GM21576 (cell line): ENCODE measurements around the gene IL17RE.
"Not testable (repeated sequence)": the region's sequence is repeated elsewhere in the genome, so short reads cannot be mapped to it uniquely, and the experiment has no call there.

Source experiments
- ATAC-seq: cut with Tn5 transposase; IDR thresholded peaks from one replicate; pipeline ENCODE4 v1.9.1; 2021; ENCODE audit warnings: mild to moderate bottlenecking, moderate library complexity; ENCODE audit not compliant: unreplicated experiment

The IL17RE gene, protein sequence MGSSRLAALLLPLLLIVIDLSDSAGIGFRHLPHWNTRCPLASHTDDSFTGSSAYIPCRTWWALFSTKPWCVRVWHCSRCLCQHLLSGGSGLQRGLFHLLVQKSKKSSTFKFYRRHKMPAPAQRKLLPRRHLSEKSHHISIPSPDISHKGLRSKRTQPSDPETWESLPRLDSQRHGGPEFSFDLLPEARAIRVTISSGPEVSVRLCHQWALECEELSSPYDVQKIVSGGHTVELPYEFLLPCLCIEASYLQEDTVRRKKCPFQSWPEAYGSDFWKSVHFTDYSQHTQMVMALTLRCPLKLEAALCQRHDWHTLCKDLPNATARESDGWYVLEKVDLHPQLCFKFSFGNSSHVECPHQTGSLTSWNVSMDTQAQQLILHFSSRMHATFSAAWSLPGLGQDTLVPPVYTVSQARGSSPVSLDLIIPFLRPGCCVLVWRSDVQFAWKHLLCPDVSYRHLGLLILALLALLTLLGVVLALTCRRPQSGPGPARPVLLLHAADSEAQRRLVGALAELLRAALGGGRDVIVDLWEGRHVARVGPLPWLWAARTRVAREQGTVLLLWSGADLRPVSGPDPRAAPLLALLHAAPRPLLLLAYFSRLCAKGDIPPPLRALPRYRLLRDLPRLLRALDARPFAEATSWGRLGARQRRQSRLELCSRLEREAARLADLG

DNA sequence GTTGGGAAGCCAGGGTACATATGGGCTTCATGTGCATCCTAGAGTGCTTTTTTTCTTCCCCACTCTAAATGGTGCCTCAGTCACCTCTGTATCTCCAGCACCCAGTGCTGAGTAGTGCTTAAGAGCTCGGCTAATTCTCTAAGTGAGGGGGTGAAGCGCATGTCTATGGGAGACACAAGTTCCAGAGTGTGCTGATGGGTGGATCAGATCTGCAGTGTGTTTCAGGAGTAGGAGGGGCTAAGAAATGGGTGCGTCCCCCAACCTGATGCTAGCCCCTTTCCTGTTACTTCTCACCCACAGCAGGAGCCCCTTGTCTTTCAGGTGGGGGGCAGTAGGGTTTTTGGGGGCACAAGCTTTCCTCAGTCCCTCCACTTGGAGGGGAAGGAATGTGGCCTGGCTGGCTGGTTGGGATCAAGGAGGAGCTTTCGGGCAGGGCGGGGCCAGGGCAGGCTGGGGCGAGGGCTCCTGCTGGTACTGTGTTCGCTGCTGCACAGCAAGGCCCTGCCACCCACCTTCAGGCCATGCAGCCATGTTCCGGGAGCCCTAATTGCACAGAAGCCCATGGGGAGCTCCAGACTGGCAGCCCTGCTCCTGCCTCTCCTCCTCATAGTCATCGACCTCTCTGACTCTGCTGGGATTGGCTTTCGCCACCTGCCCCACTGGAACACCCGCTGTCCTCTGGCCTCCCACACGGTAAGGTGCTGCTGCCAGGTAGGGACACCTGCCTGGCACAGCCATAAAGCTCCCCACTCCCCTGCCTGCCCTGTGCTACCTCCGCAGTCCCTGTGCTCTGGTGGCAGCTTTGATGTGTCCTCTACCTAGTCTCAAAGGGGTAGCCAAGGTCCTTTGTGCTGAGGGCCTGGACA is at the start of gene IL17RE:
TSS of gene IL17RE (plus strand) at position 477 of the 866 bp plus-strand sequence. CDS start at position 562, 85 bp downstream.
- no peak for ATAC-seq

DNA sequence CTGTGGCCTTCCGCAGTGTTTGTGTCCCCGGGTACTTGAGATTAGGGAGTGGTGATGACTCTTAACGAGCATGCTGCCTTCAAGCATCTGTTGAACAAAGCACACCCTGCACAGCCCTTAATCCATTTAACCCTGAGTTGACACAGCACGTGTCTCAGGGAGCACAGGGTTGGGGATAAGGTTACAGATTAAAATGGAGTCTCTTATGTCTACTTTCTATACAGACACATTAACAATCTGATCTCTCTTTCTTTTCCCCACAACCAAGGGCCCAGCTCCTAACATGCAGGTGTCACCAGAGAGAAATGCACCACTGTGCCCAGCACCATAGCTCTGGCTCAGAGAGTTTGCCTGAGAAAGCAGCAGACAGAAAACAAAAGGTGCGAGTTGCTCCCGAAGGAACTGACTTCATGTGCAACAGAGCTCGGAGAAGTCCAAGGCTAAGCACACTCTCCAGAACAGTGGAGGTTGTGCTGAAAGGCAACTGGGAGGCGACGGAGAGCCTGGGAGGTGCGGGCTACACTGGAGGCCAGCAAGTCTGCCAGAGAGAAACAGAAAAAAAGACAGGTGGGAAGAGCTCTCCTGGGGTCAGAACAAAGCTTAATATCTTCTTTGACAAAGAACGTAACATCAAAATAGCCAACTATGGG is 48.2 kb upstream of the IL17RE start:
- ATAC-seq, result not testable (repeated sequence)

DNA sequence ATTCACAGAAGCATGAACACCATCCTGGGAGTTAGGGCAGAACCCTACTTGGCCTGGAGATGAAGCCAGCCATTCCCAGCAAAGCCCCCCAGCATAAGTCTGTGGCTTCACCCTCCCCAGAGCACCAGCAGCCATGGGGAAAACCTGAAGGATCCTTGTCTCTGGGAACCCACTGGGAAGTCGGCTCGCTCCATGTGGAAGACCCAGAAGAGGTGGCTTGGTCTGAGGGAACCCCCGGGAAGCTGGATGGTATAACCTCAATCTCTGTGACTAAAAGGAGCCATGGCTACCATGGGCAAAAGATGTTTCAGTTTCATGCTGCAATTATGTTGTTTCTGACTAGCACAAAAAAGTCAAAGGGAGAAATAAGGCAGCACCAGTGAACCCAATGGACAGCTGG is 47.1 kb upstream of the IL17RE start:
- no peak for ATAC-seq

DNA sequence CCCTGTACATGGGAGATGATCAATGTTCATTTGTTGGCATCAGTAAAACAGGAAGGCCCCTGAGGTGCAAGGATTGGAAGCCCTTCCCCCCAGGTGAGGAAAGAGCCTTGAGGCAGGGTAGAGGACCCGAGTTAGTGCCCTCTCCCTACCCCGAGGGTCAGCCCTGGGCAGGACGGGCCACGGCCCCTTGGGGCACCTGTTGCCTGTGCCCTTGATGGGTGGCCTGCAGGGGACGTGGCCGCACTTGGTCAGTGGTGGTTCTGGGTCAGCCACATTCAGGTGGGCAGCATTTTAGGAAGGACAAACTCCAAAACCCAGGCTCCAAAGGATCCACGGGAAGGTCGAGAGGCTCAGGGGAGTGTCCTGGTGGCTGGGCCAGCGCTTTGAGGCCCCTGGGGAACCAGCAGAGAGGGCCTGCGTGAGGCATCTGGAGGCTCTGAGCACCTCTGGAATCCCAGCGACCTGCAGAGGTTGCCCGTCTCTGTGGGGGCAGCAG is 43.1 kb upstream of the IL17RE start:
- ATAC-seq, result no peak

DNA sequence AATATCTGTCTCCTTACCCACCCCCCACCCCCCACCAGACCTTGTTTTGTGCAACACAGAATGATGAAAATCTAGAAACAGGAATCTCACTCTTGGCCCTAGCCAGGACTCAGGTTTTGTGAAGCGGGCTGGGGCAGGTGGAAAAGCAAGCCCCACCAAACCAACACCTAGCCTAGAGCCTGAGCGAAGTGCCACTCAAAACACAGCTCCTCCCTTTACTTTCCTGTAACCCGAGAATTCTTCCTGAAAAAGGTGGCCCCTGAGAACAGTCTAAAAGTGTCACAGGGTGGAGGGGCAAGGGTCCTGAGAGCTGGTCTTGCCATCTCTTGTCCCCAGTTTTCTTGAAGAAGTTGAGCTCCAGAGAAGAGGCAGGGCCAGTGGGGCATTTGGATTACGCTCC is 41.4 kb upstream of the IL17RE start:
- no peak for ATAC-seq

DNA sequence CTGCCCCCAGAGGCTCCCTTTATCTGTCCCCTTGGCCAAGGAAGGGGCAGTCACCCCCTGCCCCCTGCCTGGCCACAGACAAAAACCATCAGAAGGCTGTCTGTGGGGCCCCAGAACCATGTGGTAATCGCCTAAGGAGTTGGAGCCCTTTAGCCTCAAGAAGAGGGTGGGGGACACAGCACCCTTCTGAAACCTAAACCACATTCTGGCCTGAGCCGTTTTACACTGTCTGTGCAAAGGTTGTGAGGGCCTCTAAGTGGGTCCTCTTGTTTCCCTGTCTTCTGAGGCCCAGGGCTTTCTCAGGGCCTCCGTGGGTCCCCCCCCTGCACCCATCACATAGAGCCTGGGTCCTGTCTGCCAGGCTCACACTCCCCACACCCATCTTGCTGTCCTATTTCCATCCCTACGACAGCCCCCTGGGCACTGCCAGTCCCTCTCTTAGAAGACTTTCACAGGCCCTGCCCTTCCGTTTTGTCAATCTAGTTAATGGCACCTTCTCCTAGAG is 41.0 kb upstream of the IL17RE start:
- ATAC-seq, result no peak

DNA sequence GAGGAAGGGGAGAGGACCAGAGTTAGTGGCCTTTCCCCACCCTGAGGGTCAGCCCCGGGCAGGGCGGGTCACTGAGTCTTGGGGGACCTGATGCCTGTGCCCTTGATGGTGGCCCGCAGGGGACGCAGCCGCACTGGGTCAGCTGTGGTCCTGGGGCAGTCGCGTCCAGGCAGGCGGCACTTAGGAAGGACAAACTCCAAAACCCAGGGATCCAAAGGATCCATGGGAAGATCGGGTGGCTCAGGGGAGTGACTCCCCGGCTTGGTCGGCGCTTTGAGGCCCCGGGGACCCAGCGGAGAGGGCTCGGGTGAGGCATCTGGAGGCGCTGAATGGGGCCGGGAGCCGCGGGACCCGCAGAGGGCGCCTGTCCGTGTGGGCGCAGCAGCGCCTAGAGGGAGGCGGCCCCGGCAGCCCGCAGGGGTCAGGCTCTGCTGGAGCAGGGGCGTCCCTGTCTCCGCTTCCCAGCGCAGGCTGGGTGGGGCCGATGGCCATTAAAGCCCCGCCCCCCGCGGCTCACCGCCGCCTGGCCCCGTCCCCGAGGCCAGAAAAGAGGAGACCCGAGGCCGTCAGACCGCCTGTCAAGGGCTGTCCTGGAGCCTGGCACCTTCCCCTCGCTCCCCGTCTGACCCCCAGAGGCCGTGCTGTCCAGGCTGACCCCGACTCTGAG is 40.1 kb upstream of the IL17RE start:
- ATAC-seq, result no peak

DNA sequence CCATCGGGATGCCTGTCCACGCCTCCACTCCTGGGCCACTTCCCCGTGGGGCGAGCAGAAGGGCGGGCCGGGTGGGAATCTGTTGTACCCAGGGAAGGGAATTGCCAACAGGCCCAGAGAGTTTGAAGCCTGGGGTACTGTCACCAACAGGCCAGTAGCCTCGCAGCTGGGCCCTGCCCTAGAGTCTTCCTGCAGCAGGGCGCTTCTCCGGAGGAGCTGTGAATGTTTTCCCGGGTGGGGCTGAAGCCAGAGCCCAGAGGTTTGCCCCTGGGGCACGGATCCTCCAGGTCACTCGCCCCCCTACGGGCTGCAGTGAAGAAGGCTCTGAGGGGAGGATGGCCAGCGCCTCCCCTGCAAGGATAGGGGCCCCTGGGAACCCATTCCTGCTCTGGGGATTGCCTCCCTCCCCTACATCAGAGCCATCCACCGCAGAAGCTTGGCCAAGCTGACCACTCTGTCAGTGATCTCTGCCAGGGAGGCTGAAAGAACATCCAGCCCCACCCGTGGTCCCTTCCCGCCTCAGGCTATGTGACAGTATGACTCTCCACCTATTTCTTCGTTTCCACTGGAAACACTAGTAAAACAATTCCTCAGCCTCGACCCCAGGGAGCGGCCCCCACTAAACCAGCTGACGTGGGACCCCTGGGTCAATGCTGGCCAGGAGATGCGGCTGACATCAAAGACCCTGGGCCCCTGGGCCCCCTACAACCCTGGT is 39.4 kb upstream of the IL17RE start:
- ATAC-seq, result no peak

DNA sequence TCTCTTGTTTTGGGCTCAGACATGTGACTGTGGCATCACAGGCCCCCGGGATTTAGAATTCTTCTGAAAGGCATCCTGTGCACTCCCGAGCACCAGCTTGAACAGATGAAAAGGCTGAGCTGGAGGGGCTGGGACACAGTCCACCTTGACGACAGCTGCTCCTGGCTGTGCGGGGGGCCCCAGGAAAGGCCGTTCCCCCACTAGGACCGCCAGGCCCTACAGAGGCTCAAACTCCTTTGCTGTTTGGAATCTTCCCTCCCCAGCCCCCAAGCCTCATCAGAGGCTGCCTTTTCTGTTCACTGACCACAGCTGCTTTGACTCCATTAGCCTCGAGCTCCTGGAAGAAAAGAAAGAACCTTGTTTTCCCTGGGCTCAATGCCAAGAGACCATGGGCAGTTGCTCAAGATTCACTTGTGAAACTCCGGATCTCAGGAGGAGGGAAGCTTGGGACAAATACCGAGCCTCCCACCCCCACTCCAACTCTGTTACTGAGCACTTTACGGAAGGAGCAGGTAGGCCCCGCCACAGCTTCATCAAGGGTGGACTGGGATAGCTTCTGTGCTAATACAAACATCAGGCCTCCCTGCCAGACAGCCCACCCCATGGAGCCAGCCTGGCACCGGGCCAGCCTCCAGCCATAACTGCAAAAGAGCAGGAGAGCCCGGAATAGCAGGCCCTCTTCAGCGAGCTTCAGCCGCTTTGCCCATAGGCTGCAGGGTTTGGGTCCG is 38.3 kb upstream of the IL17RE start:
- ATAC-seq, result no peak

DNA sequence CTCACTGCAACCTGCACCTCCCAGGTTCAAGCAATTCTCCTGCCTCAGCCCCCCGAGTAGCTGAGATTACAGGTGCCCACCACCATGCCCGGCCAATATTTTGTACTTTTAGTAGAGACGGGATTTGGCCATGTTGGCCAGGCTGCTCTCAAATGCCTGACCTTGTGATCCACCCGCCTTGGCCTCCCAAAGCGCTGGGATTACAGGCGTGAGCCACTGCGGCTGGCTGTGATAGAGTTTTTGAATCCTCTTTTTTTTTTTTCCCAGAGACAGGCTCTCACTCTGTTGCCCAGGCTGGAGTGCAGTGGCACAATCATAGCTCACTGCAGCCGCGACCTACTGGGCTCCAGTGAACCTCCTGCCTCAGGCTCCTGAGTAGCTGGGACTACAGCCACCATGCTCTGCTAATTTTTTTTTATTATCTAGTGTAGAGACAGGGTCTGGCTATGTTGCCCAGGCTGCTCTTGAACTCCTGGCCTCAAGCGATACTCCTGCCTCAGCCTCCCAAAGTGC is 37.5 kb upstream of the IL17RE start:
- not testable (repeated sequence) for ATAC-seq

DNA sequence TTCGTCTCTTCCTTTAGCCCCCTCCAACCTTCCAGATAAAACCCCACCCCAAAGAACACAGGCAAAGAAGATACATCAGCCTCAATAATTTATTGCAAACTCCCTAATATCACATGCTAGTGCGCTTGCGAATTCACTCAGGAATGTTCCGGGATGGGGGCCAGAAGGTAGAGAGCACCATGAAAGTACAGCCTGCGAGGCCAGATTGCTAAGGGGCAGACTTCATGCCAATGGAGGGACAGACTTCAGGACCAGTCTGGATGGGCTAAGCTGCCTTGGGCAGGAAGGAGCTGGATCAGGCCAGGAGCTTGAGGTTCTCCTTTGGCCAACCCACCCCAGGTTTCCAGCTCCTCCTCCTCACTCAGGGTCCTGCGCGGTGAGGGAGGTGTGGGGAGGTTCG is 36.0 kb upstream of the IL17RE start:
- ATAC-seq, result no peak

DNA sequence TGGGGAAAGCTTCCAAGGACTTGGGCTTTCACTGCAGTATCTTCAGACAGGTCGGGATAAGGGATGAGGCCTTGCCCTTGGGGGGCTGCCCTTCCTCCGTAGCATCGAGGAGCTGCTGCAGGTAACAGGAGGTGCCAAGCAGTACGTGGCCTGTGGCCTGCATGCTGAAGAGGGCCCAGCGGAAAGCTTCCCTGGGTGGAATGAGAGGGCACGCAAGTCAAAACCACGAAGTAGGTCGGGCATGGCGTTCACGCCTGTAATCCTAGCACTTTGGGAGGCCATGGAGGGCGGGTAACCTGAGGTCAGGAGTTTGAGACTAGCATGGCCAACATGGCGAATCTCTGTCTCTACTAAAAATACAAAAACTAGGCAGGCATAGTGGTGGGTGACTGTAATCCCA is 35.5 kb upstream of the IL17RE start:
- ATAC-seq, result no peak

DNA sequence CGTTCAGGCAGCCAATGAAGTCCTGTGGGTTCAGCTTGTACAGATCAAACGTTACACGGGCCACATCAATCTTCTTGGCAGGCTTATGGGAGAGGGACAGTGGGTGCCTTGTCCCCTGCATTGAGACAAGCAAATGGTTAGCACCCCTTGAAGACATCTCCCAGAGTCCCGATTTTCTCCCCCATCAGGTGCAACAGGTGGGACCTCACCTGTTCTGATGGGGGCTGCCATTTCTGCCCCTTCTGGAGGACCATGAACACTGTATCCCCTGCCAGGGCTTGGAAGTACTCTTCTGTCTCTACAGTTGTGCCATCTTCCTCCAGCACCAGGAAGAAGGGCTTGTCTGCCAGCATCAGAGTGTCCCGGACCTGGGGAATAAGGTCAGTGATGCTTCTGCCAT is 32.7 kb upstream of the IL17RE start:
- no peak for ATAC-seq

DNA sequence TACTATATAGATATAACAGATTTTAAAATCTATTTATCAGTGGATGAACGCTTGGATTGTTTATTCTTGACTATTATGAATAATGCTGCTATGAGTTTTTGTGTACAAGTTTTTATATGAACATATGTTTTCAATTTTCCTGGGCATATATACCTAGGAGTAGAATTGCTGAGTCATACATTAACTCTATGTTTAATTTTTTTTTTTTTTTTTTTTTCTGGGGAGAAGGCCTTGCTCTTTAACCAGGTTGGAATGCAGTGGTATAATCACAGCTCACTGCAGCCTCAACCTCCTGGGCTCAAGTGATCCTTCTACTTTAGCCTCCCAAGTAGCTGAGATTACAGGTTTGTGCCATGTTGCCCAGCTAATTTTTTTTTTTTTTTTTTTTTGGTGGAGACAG is 31.7 kb upstream of the IL17RE start:
- ATAC-seq, result no peak

DNA sequence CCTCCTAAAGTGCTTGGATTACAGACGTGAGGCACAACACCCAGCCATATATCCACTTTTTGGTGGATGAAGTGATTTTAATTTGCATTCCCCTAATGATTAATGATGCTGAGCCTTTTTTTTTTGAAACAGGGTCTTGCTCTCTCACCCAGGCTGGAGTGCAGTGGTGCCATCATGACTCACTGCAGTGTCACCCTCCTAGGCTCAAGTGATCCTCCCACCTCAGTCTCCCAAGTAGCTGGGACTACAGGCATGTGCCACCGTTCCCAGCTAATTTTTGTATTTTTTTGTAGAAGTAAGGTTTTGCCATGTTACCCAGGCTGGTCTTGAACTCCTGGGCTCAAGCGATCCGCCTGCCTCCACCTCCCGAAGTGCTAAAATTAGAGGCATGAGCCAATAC is 30.6 kb upstream of the IL17RE start:
- not testable (repeated sequence) for ATAC-seq

DNA sequence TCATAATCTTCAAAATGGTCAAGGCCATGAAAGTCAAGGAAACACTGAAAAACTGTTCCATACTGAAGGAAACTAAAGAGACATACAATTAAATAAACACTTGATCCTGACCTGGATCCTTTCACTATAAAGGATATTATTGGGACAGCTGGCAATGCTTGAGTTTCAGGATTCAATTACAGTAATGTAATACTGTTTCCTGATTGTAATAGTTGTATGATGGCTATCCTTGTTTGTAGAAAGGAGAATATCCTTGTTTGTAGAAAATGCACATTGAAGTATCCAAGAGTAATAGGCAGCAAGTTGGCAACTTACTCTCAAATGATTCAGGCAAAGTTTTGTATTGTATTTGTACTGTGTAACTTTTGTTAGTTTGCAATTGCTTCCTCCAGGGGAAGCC is 27.2 kb upstream of the IL17RE start:
- ATAC-seq, result no peak

DNA sequence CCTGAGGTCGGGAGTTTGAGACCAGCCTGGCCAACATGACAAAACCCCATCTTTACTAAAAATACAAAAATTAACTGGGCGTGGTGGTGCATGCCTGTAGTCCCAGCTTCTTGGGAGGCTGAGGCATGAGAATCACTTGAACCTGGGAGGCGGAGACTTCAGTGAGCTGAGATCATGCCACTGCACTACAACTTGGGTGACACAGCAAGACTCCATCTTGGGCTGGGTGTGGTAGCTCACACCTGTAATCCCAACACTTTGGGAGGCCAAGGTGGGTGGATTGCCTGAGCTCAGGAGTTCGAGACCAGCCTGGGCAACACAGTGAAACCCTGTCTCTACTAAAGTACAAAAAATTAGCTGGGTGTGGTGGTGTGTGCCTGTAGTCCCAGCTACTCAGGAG is 26.4 kb upstream of the IL17RE start:
- not testable (repeated sequence) for ATAC-seq

DNA sequence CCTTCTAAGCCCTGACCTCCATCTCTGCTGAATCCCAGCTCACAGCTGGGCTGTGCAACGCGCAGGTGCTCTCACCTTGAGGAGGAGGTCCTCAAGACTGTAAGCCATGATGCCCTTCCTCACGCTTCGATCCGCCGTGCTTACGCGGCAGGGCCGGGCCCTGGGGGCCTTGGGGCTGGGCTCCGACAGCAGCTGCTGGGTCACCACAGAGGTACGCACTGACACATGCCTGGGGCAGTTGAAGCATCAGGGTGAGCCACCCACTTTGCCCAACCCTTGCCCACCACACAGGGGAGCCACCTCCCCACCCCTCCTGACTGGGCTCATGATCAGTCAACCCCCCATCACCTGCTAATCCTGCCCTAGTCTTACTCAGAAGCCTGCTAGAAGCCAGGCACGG is 25.7 kb upstream of the IL17RE start:
- ATAC-seq, result no peak

DNA sequence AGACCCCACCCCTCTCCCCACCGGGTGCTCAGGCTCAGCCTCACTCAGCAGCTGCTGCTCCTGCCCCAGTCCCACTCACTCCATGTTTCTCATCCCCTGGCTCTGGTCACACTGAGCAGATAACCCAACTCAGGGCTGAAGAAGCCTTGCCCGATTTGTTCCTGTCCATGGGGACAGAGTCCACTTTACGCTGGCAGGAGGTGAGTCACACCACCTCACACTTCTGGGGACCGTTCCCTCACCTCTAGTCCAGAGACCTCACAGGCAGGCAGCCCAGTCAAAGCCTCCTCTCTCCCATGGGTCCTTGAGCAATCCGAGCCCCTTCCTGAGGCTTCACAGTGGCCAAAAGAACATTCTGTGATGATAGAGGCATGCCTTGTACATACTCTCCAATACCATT is 23.9 kb upstream of the IL17RE start:
- no peak for ATAC-seq
